Kidney glomerular epithelial cell (primary cell): ENCODE results near the gene BTBD18.

Experiments
- DNase-seq: peaks from one replicate; lab custom pipeline; 2025; lab: John Stamatoyannopoulos, UW

BTBD18 gene, protein sequence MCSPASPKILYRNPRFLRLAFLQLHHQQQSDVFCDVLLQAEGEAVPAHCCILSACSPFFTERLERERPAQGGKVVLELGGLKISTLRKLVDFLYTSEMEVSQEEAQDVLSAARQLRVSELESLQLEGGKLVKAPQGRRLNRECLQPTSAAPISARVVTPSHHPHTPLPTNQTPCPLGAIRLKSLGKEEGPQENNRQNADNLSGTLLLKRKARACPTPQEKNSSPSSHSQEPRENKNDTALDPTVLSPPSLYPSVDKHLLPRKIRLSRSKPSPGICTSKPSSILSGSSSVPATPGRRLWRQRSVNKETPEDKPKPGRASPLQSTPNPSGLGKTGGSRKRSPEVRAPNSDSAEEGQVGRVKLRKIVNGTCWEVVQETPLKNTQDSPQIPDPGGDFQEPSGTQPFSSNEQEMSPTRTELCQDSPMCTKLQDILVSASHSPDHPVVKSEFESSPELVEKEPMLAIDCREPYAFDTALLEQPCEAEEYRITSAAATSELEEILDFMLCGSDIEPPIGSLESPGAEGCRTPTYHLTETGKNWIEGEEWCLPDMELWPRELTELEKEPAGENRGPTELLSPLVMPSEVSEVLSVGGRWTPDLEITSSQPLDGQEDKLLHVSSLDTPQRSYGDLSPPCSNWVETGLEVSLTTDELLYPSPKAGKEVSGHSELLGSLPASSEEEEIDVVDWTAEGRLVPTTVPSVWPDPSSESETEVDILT

DNA sequence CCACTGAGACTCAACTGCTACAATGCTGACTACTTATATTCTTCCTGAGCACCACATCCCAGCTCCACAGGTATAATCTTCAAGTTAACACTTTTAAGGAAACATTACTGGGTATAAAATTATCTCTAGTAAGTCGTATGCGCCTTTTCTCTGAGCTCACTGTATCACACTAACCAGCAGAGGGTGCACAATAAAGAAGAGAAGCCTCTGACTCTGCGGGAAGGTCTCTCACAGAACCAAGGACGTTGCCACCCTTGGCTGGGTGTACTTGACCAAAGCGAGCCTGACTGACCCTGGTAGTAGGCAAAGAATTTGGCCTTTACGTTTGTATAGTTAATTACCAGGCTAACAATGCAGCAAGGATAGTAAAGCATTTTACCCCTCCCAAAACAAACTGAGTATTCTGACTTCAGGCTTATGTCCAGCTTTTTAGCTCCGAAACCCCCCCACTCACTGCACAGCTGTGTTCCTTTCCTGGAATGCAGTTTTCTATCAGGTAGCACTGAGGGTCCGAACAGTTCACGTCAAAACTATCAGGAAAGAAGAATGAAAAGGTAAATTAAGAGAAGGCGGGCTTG is at the start of gene BTBD18:
TSS of gene BTBD18 (minus strand) at position 144 of the 578 bp plus-strand sequence. CDS start 631 bp downstream, outside the sequence.
- DNase-seq = peak; percentile 11

DNA sequence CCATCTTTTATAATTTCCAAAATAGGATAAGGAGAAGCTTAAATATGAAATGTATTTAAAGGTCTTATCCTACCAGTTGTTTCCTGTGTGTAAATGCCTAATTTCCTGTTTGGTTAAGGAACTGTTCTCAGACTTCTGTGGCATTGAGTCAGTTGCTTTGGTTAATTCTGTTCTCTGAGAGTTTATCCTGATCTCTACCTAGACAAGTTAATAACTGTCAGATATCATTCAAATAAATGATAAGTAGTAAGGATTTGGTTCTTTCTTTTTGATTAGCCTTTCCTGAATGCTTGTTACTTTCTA is 49.5 kb upstream of the BTBD18 start:
- no peak for DNase-seq

DNA sequence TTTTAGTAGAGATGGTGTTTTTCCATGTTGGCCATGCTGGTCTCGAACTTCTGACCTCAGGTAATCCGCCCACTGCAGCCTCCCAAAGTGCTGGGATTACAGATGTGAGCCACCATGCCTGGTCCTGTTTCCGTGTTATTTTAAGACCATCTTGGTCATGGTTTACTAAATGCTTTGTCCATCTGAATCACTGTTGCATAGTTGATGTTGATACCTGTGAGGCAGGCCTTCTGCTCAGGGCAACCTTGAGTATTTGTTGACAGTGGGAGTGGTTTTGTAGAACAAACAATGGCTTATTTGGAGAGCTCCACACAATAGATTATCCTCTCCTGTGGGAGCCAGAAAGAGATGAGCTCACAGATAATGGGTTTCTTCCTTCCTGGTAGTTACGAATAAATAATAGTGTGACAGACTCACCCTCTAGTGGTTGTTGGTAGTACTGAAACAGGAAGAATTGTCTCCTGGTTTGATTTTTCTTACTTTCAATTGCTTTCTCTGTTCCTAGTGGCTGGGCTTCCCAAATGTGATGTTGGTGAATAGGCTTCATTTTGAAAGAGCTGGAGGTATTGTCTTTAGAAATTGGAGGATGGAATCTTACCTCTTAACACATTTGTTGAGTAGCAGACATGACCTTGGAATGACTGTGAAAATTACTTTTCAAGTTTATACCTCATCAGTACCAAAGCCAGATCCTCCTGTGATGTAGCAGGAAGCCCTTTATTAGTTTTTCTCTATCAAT is 49.0 kb upstream of the BTBD18 start:
- DNase-seq = peak; percentile 91

DNA sequence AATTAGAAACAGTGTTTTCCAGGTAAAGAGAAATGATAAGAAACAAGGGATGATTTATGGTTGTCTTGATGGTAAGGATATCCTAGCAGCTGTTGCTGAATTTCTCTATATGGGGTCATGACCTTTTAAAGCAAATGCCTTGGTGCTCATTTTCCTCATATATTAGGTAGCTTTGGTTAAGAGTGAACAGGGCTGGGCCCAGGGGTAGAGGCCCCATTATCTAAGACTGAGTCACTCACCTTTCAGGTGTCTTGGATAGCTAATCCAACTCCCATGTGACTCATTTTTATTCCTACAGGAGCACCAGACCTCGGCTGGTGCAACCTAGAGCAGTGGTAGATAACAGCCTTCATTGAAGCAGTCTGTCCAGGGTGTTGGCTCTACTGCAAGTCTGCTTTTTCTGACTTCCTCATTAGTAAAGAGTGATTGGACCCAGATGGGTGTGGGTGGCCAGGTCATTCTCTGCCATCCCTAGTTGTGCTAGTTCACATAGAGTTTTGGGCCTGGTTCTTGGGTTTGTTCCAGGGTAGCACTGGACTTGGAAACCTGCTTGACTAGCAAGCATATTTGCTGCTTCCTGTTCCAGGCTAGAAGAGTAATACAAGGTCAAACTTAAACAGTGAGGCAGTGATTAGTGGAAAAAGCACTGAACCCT is 47.4 kb upstream of the BTBD18 start:
- DNase-seq = peak; percentile 79

DNA sequence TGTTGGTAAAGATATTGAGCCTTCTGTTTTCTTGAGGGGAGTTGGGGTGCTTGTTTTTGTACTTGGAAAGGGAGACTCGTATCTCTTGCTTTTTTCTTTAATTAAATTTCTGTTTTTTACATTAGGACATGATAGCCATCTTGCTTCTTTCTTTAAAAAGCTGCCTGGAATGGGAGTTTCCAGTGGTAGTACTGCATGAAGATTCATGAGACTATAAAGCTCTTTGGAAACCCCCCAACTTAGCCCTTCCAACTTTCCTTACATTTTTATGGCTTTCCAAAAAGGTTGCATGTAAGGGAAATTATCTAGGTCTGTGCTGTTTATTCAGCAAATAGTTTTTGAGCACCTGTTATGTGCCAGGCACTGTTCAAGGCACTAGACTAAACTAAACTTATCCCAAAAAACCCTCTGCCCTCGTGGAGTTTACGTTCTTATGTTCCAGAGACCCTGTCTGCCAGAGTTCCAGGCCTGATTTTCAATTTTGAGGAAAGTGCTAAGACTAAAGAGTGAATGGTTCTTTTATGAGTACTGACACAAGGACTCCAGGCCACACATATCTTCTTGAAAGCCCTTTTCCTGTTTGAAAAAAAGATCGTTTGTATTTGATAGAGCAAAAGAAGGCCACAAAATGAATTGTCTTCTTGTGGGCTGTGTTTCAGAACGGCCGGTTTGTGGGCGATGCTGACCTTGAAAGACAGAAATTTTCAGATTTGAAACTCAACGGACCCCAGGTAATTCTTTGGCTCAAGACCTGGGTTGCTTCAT is 41.9 kb upstream of the BTBD18 start:
- DNase-seq = no peak

DNA sequence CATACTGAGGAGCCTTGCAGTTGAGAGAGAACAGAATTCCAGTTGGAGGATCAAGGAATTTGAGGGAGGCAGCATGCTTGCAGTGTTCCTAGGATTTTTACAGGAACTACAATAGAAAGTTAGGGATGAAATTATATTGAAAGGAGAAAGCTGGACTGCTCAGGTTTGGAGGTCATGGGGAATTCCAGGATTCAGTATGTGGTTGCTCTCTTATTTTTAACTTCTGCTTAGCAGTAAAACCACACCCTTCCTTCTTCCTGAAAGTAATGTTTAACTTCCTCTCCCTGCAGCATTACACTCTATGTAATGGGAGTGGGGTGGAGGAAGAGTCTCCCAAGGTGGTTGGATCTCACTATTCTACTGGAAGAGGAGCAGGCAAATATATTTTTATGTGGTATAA is 41.3 kb upstream of the BTBD18 start:
- DNase-seq = peak; percentile 39

DNA sequence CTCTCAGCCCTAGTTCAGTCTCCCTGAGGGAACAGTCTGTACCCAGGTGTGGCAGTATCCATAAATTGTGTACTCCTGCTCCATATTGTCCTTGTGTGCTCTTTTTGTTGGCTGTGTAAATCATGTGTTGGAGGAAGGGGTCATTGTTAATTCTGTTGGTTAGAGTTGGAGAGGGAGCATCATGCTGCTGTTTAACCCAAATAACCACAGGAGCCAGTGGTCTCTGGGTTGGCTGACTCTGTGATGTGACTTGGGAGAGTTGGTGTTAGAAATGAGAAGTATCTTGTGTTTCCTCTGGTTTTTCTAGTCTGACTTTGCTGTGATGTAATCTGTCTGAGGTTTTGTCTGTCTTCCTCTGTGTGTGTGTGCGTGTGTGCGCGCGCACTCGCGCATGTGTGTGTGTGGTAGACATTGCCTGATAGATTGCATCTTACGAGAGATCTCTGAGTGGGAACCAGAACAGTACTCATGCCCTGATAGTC is 40.5 kb upstream of the BTBD18 start:
- DNase-seq = no peak

DNA sequence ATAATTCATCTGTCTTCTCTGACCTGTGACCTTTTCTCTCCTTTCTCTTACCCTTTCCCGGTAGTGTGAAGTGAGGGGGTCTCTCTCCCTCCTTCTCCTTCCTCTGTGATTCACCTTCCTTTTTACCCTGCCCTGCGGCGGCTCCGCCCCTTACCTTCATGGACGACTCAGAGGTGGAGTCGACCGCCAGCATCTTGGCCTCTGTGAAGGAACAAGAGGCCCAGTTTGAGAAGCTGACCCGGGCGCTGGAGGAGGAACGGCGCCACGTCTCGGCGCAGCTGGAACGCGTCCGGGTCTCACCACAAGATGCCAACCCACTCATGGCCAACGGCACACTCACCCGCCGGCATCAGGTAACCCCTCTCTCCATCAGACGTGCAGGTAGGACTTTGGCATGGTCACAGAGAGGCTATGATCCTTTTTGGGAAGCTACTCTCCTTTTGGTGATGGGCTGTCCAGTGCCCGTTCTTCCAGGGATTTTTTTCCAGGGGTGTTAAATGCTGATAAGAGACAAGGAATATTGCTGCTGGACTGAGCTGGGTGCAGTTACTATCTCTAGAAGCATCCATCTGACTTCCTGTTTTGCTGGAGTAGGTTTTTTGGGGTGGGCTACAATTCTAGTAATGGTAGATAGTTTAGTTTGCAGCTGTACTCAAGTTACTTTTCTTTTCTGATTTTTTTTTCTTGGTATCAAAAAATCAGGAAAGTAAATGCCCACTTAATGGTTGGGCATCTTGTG is 39.9 kb upstream of the BTBD18 start:
- DNase-seq = no peak

DNA sequence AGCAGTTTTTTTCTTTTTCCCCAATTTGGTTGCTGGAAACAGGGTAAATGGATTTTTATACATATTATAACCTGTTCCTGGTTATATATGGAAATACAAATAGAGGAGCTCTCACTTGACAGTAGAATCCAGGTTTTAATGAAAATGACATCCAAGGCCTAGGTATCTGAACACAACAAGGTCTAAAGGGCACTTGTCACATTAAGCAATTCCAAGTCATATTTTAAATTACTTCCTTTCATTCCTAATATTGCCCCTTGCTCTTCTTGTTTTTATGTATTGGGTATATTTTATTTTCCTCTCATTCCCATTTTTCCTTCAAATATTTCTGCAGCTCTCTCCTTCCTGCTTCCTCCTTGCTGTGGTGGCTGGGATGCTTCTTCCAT is 37.1 kb upstream of the BTBD18 start:
- DNase-seq = no peak

DNA sequence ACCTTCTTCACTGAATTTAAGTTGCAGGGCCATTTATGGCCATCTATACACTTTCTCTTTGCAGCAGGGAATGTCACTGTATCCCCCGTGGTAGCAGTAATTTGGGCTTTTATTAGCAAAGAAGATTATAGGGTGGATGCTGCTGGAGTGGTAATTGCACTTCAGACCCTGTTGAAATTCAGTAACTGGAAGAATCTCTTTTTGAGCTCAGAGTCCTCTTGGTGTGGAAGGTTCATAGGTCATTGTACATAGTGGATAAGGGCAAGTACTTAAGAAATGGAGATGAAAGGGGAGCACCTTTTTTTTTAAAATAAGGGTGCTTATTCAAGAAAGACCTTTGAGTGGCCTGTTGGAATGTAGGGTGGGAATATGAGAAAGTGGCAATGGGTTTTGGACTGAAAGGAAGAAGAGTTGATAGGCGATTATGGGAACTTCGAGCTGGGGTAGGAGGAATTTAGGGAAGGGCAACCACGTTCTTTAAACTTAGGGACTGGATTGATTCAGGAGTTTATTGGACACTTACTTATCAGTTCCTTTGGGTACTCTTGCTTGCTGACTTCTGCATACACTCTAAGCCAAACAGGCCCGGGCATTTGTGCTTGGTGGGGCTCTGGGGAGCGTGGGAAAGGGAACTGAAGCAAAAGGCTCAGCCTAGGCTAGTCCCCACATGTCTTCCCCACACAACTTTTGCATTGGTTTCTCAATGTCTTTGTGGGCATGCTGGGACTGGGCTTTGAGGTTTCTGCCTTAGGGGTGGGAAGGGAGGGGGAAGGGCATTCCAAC is 36.5 kb upstream of the BTBD18 start:
- DNase-seq = no peak

DNA sequence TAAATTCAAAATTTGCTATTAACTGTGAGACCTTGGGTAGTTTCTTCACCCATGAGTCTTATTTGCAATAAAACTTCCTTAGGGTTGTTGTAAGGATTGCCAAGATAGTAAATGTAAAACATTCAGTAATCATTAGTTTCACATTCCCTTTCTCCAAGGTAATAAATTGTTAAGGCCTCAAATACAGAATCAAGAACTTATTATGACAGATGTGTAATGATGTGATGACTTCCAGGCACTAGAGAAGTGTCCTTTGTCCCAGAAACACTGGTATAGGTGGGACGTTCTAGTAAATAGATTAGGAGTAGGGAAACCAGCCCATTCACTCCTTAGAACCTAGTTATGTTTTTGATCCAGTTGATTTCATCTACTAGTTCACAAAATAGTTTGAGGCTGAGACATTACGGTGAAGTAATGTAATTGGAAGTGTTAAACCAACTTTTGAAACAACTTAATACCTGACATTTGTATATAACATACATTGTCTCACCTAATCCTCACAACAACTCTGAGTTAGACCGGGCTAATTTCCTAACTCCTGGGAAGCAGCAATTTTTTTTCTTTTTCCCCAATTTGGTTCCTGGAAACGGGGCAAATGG is 35.5 kb upstream of the BTBD18 start:
- DNase-seq = no peak

DNA sequence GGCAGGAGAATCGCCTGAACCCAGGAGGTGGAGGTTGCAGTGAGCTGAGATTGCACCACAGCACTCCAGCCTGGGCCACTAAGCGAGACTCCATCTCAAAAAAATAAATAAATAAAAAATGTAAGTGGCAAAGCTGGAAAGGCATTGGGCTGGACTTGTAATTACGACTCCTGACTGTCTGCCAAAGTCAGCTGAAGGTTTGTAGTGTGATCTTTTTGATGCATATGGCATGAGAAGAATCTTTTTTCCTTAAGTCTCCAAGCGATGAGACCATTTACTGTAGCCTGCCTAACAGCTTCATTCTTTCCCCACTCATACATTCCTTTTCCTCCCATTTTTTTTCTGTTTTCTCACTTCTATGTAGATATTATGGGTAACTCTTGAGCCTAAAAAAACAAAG is 34.8 kb upstream of the BTBD18 start:
- no peak for DNase-seq

DNA sequence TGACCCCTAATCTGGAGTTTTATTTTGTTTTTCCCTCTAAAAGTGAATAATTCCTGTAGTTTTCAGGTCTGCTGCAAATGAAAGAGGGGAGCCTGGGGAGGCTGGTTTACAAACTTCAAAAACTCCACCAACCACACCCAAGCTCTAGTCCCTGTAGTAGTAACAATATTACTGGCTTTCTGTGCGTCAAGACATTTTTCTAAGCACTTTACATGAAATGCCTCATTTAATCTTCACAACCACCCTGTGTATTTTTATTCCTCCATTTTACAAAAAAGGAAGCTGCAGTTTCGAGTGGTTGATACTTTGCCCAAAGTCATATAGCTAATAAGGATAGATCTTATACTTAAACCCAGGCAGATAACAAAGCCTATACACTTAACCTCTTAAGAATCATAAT is 33.5 kb upstream of the BTBD18 start:
- no peak for DNase-seq

DNA sequence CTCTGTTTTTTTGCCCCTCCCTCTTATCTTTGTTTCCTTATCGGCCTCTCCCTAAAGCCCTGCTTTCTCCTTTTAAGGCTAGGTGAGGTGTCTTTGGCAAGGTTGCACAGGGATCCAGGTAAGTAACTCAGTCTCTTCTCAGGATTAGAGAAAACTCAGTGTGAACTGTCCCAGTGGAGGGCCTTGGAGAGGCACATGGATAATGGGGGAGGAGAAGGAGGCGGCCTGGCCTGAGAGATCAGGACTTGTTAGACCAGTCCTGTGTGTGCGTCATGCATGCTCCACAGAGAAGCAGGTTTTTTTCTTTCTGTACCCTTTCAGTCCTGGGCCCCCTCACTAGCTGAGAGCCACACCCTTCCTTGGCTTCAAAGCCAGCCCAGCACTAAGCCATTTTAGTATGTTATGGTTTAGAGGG is 29.9 kb upstream of the BTBD18 start:
- DNase-seq = no peak

DNA sequence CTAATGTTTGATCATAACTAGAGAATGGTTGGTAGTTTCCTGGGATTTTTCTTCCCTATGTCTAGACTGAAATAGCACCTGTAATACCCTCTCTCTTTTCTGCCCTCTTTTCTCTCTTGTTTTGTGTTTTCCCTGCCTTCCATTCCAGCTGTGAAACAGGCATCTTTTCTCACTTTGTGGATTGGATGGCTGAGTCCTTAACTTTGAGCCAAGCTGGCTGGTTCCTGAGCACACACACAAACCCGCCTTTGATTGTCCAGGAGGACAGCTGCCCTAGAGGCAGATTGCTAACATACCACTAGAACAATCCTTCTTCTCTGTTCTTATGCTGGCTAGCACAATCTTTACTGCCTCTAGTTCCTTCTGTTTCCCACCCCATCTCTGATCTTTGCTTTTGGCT is 27.7 kb upstream of the BTBD18 start:
- DNase-seq = peak; percentile 50

DNA sequence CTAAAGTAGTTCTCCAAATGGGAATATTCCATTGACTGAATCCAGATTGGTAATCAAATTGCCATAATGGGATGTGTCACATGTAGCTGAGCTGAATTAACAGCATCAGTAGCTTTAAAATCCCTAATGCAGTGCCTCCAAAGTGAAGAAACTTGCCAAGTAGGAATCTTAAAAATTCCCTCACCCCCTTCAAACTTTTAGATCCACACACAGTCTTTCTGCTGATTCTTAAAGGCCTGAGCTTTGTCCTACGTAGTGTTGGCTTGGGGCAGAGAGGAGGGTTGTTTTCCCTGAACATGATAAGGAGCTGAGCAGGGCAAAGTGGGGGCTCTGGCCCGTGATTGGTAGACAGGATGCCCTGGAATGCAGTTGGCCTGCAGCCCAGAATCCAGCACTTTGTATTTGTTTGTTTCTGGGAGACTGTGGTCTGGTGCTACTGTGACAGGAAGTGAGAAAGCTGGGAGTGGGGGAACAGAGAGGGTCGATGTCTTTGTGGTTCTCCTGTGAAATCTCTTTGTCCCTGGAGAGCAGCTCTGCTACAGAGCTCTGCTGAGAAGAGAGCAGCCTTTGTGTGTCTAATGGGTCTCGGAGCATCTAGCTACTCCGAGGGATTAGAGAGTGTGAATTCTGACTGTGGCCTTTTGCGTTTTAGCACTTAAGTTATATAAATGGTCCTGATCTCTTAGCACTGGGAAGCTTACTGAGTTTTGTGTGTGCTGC is 26.9 kb upstream of the BTBD18 start:
- peak; percentile 98 for DNase-seq

DNA sequence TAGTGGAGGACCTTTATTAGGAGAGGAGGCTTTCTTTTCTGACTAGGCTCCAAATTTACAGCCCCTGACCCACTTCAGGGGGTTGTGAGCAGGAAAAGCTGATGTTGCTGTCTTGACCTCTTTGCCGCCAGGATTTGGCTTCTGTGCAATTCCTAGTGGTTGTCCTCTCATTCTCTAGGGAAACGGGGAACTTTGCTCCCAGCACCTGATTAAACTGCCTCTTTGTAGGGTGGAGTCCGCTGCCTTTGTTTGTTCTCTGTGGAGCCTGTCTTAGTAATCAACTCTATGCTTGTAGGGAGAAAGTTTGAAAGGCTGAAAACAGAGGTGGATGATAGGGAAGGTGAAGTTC is 26.3 kb upstream of the BTBD18 start:
- peak; percentile 63 for DNase-seq

DNA sequence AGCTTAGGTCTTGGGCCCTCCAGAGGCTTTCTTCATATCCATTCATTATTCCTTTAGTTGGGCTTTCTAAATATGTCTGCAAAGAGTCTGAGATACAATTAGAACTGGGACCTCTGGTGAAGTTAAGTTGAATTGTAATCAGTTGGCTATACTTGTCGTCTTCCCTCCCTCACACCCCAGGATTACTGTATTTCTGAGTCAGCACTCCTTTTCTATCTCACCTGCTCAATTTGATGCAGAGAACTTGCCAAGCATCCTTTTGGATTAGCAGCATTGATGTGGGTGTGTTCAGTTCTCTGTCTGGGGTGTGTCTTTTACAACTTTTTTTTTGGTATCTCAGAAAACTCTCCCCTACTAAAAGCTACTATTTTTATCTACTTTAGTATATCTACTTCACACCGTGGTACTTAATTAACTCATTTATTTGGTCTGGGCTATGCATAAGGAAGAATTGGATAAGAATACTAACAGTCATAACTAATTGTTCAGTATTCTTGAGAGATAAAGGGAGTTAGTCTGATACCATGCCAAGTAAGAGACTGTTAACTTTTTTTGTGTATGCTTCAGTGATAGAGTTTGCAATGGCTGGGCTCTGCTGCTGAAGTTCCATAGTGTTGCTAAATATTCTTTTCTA is 25.1 kb upstream of the BTBD18 start:
- DNase-seq = no peak
